ENCODE data around the gene FIS1.

DNA sequence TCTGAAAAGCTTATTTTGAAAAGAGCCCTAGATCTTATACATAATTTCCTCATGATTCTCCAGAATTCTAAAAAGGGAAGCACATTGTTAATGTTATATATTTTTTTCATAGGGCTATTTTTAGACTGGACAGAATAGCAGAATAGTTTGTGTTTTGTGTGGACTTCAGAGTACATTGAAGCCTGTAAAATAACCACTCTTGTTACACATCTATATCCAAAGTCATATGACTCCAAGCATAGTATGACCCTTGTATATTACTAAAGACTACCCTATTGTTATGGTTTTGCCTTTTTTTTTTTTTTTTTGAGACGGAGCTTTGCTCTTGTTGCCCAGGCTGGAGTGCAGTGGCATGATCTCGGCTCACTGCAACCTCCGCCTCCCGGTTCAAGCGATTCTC, 26.1 kb upstream of the FIS1 start:
- TF ChIP-seq, protein P1, sequence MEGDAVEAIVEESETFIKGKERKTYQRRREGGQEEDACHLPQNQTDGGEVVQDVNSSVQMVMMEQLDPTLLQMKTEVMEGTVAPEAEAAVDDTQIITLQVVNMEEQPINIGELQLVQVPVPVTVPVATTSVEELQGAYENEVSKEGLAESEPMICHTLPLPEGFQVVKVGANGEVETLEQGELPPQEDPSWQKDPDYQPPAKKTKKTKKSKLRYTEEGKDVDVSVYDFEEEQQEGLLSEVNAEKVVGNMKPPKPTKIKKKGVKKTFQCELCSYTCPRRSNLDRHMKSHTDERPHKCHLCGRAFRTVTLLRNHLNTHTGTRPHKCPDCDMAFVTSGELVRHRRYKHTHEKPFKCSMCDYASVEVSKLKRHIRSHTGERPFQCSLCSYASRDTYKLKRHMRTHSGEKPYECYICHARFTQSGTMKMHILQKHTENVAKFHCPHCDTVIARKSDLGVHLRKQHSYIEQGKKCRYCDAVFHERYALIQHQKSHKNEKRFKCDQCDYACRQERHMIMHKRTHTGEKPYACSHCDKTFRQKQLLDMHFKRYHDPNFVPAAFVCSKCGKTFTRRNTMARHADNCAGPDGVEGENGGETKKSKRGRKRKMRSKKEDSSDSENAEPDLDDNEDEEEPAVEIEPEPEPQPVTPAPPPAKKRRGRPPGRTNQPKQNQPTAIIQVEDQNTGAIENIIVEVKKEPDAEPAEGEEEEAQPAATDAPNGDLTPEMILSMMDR (conservative IDR thresholded peaks at IDR 0.05): no peak
- TF ChIP-seq EZH2 (IDR thresholded peaks at IDR 0.05; ENCODE audit: low read depth): no peak

Measured in PC-9 (cell line).